Uterus (tissue), 4 donors: Measurements from ENCODE around the gene SLC22A1. TPM values are rescaled to one million over a fixed set of nuclear protein-coding genes. Genes with fewer than 3 reads are reported as not detected.
A peak's percentile ranks its signal among the peaks of the same experiment; 100 is the strongest.

Experiments used
- DNase-seq, 2 donors: peaks; one replicate each; pipeline ENCODE4 v3.0.0-alpha.2; 2019 to 2020
- H3K27ac ChIP-seq, 2 donors: fragments of 200-600 bp; sonication (generic); 1 replicate in 1 of 2; 2 replicates in 1 of 2; pipeline ENCODE4 v1.5.1; 2016 to 2018
- H3K27me3 ChIP-seq, 2 donors: fragments of 200-600 bp; sonication (generic); one replicate each; pipeline ENCODE4 v1.5.1; 2018 to 2019; ENCODE audit warnings: control low read depth in 1 of 2
- H3K36me3 ChIP-seq, 2 donors: fragments of 200-600 bp; sonication (generic); one replicate each; pipeline ENCODE4 v1.5.1; 2019; ENCODE audit warnings: control low read depth in 1 of 2
- H3K4me1 ChIP-seq, 2 donors: fragments of 200-600 bp; sonication (generic); one replicate each; pipeline ENCODE4 v1.5.1; 2018 to 2019; ENCODE audit warnings: control low read depth in 1 of 2
- H3K4me3 ChIP-seq, 2 donors: fragments of 200-600 bp; sonication (generic); 1 replicate in 1 of 2; 2 replicates in 1 of 2; pipeline ENCODE4 v1.5.1; 2018 to 2019; ENCODE audit warnings: mild to moderate bottlenecking in 1 of 2
- H3K9me3 ChIP-seq, 2 donors: fragments of 200-600 bp; sonication (generic); one replicate each; pipeline ENCODE4 v1.5.1; 2019; ENCODE audit warnings: control low read depth in 1 of 2
- POLR2A ChIP-seq, 2 donors: fragments of 450-650 bp; IDR thresholded peaks; one replicate each; pipeline ENCODE4 v1.6.1; 2016; ENCODE audit warnings: antibody characterized with exemption in 2 of 2, mild to moderate bottlenecking in 1 of 2, moderate library complexity in 1 of 2
- intact Hi-C: fragments of 100-400 bp; cut with DNase I; formaldehyde crosslinking; loops from one replicate; pipeline ENCODE4 v1.15.1; 2023; ENCODE audit warnings: low total_unique reads
- total RNA-seq, 4 donors: library from RNA; depleted of rRNA in 3 of 4; stranded (reverse); fragments of >200 nt in 3 of 4; gene quantifications; one replicate each; pipeline versions ENCODE4 v1.1.0 to v1.2.4, GENCODE V29; 2014 to 2023
- TF ChIP-seq, protein P1 (sequence below), 4 experiments: fragments of 200-600 bp in 2 of 4; fragments of 450-650 bp in 2 of 4; sonication (generic) in 2 of 4; IDR thresholded peaks; one replicate each; pipeline ENCODE4 v1.5.1; 2016 to 2019; ENCODE audit warnings: antibody characterized with exemption in 4 of 4, mild to moderate bottlenecking in 2 of 4, moderate library complexity in 1 of 4
- donor health status: DM: yes; HTN: yes; CAD: no.

SLC22A1 gene
- total RNA-seq, 4 donors from 2014 or later, result 0.35 to 5.4 TPM; not detected in 2

GRCh38 chr6:160102399-160102798 lies 19.2 kb upstream of the SLC22A1 start:
- Histone ChIP-seq H3K27me3 (no peaks in the 10 kb centered on the region), H3K9me3 (no peaks in the 10 kb centered on the region), H3K4me3 (no peak overlapping the region), H3K27ac (no peak overlapping the region), H3K36me3 (no peaks in the 10 kb centered on the region), H3K4me1 (no peaks in the 10 kb centered on the region)
- DNase-seq, result no peak
- no peak for TF ChIP-seq POLR2A (IDR thresholded peaks at IDR 0.05)
- TF ChIP-seq, protein P1, sequence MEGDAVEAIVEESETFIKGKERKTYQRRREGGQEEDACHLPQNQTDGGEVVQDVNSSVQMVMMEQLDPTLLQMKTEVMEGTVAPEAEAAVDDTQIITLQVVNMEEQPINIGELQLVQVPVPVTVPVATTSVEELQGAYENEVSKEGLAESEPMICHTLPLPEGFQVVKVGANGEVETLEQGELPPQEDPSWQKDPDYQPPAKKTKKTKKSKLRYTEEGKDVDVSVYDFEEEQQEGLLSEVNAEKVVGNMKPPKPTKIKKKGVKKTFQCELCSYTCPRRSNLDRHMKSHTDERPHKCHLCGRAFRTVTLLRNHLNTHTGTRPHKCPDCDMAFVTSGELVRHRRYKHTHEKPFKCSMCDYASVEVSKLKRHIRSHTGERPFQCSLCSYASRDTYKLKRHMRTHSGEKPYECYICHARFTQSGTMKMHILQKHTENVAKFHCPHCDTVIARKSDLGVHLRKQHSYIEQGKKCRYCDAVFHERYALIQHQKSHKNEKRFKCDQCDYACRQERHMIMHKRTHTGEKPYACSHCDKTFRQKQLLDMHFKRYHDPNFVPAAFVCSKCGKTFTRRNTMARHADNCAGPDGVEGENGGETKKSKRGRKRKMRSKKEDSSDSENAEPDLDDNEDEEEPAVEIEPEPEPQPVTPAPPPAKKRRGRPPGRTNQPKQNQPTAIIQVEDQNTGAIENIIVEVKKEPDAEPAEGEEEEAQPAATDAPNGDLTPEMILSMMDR (IDR thresholded peaks at IDR 0.05), result no peak
- intact Hi-C loops, result no loop called here

GRCh38 chr6:160102956-160103824 lies 18.4 kb upstream of the SLC22A1 start:
- H3K27me3 ChIP-seq, result no peaks in the 10 kb centered on the region
- H3K4me1 ChIP-seq, result no peaks in the 10 kb centered on the region
- TF ChIP-seq POLR2A (IDR thresholded peaks at IDR 0.05), result no peak
- TF ChIP-seq, protein P1 (IDR thresholded peaks at IDR 0.05), result peak in 1 of 4 experiments; percentile 12
- intact Hi-C loops, result no loop called here
- H3K4me3 ChIP-seq, result no peak overlapping the region
- no peaks in the 10 kb centered on the region for H3K9me3 ChIP-seq
- DNase-seq, result no peak
- no peak overlapping the region for H3K27ac ChIP-seq
- H3K36me3 ChIP-seq, result no peaks in the 10 kb centered on the region

DNA sequence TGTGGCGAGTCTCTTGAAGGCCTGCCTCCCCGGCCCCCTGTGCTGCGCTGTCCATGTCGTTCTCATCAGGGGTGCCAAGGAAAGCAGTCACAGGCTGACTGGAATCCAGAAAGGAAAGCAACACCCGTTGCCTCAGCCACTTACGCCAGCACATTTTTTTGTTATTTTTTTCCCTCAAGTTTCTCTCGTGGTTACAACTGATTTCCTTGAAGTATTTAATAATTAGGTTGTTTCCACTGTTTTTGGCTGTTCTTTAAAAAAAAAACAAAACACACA lies 17.9 kb upstream of the SLC22A1 start:
- Histone ChIP-seq H3K36me3 (no peaks in the 10 kb centered on the region), H3K4me1 (no peaks in the 10 kb centered on the region), H3K9me3 (no peaks in the 10 kb centered on the region), H3K27me3 (no peaks in the 10 kb centered on the region), H3K27ac (no peak overlapping the region), H3K4me3 (no peak overlapping the region)
- intact Hi-C loops, result no loop called here
- no peak for DNase-seq
- TF ChIP-seq POLR2A (IDR thresholded peaks at IDR 0.05), result no peak
- TF ChIP-seq, protein P1 (IDR thresholded peaks at IDR 0.05), result no peak

- Histone ChIP-seq H3K4me1 (no peaks in the 10 kb centered on the region), H3K4me3 (no peak overlapping the region), H3K9me3 (no peaks in the 10 kb centered on the region), H3K27ac (no peak overlapping the region), H3K27me3 (no peaks in the 10 kb centered on the region), H3K36me3 (no peaks in the 10 kb centered on the region)
- intact Hi-C loops, result no loop called here
- no peak for DNase-seq
- TF ChIP-seq, protein P1 (IDR thresholded peaks at IDR 0.05), result no peak
- TF ChIP-seq POLR2A (IDR thresholded peaks at IDR 0.05), result no peak
Measured at GRCh38 chr6:160104821-160105517, 16.6 kb upstream of the SLC22A1 start.

DNA sequence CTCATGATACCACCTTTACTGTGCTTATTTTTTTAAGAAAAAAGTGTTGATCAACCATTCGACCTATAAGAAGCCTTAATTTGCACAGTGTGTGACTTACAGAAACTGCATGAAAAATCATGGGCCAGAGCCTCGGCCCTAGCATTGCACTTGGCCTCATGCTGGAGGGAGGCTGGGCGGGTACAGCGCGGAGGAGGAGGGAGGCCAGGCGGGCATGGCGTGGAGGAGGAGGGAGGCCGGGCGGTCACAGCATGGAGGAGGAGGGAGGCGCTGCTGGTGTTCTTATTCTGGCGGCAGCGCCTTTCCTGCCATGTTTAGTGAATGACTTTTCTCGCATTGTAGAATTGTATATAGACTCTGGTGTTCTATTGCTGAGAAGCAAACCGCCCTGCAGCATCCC lies 15.6 kb upstream of the SLC22A1 start:
- Histone ChIP-seq H3K36me3 (no peaks in the 10 kb centered on the region), H3K9me3 (no peaks in the 10 kb centered on the region), H3K27ac (no peak overlapping the region), H3K4me3 (no peak overlapping the region), H3K27me3 (no peaks in the 10 kb centered on the region), H3K4me1 (no peaks in the 10 kb centered on the region)
- TF ChIP-seq POLR2A (IDR thresholded peaks at IDR 0.05), result no peak
- TF ChIP-seq, protein P1 (IDR thresholded peaks at IDR 0.05), result no peak
- intact Hi-C loops, result no loop called here
- no peak for DNase-seq
